ENCODE results near the gene NTM.

NTM gene

DNA sequence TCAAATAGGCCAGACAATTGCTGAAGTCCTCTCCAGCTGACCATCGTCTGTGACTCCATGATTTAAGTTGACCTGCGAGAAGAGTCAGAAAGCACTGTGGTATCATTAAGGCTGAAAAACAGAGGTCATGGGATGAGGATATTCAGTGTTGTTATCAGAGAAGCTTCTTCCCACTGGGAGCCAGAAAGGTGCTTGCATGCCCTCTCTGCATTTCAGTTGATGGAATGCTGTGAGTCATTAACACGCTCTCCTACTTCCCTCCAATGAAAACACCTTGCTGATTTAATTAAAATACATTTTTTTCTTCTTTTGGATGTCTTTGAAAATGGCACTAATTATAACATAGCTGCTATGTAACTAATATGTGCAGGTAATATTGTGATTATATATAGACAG, 667.0 kb downstream of the NTM start:
- TF ChIP-seq, protein P1, sequence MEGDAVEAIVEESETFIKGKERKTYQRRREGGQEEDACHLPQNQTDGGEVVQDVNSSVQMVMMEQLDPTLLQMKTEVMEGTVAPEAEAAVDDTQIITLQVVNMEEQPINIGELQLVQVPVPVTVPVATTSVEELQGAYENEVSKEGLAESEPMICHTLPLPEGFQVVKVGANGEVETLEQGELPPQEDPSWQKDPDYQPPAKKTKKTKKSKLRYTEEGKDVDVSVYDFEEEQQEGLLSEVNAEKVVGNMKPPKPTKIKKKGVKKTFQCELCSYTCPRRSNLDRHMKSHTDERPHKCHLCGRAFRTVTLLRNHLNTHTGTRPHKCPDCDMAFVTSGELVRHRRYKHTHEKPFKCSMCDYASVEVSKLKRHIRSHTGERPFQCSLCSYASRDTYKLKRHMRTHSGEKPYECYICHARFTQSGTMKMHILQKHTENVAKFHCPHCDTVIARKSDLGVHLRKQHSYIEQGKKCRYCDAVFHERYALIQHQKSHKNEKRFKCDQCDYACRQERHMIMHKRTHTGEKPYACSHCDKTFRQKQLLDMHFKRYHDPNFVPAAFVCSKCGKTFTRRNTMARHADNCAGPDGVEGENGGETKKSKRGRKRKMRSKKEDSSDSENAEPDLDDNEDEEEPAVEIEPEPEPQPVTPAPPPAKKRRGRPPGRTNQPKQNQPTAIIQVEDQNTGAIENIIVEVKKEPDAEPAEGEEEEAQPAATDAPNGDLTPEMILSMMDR (IDR thresholded peaks at IDR 0.05; ENCODE audit: low read depth, low read length): no peak
- DNase-seq (ENCODE audit: extremely low read depth, low read depth): no peak

DNA sequence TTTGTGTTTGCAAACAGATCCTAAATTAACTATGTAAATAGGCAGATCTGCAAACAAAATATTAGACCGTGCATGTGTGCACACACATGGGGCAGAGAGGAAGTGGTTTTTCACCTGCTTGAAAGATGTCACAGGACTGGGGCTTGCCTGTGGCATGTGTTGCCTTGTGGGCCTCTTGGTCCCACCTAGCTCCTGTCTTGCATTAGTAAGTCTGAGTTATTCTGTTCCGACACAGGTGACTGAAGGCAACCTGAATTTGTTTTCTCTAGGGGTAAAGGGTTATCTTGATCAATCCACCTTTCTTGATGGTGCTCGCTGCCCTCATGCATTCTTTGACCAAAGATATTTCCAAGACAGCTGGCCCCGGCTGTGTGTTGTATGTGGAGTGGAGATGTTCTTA, 667.5 kb downstream of the NTM start:
- TF ChIP-seq, protein P1 (IDR thresholded peaks at IDR 0.05; ENCODE audit: low read depth, low read length): no peak
- no peak for DNase-seq (ENCODE audit: extremely low read depth, low read depth)

DNA sequence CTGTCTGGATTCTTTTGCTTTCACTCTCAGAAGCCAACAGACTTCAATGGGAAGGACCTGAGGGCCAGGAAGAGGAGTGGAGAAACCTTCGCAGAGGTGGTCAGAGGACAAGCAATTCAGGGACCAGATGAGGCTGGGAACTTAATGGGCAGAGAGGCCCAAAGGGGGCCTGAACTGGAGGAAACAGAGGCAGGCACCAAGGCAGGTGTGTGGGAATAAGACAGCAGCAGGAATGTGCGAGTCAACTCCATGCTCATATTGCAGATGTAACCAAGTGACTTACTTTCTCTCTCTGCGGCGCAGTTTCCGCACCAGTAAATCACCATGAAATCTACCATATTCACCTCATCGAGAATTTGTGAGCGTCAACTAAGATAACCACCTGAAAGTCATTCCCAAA, 669.1 kb downstream of the NTM start:
- TF ChIP-seq, protein P1 (IDR thresholded peaks at IDR 0.05; ENCODE audit: low read depth, low read length): no peak
- no peak for DNase-seq (ENCODE audit: extremely low read depth, low read depth)

DNA sequence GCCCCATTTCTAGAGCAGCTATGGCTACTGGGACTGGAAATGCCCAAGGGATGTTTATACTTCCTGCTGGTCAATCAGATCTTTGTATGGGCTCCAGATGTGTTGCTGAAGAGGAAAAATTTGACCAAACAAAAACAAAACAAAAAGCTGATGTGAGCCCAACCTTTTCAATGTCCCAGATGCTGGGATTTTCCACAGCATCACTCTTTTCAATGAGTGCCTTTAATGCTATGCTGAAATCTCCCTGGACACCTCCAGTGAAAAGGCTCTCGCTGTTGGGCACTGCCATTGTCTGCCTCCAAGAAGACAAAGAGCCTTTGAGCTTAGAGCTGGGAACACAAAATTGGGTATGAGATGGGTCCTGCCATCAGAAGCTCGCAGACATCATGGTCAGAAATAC, 671.9 kb downstream of the NTM start:
- no peak for DNase-seq (ENCODE audit: extremely low read depth, low read depth)
- TF ChIP-seq, protein P1 (IDR thresholded peaks at IDR 0.05; ENCODE audit: low read depth, low read length): no peak

DNA sequence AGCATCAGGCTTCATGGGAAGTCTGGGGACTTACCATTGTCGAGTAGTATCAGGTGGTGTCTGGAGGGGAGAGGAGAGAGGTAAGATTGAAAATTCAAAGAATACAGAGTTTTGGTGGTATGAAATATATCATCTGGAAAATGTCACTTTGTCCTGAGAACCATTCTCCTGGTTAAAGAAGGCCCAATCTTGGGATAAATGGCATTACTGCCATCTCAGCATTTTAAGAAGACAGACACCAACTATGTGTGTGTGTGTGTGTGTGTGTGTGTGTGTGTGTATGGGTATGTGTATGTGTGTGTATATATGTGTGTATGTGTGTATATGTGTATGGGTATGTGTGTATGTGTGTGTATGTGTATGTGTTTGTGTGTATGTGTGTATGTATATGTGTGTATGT, 673.3 kb downstream of the NTM start:
- no peak for DNase-seq (ENCODE audit: extremely low read depth, low read depth)
- TF ChIP-seq, protein P1 (IDR thresholded peaks at IDR 0.05; ENCODE audit: low read depth, low read length): no peak

DNA sequence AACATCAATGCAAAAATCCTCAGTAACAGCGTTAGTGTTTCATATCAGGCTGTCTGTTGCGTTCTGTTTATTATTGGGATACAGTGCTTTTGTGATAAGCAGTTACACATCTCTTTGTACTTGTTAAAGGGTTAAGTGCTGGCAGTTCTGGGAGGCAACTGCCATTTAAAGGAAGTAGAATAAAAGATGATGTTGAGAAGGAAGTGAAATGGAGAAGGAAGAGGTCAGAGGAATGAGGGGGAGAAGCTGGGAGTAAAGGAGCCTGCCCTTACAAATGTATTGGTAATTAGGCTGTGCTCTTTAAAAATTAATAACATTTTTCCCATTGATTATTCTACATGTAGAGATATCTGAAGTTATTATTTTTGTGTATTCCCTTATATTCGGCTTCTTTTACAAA, 674.7 kb downstream of the NTM start:
- DNase-seq (ENCODE audit: extremely low read depth, low read depth): no peak
- TF ChIP-seq, protein P1 (IDR thresholded peaks at IDR 0.05; ENCODE audit: low read depth, low read length): no peak

DNA sequence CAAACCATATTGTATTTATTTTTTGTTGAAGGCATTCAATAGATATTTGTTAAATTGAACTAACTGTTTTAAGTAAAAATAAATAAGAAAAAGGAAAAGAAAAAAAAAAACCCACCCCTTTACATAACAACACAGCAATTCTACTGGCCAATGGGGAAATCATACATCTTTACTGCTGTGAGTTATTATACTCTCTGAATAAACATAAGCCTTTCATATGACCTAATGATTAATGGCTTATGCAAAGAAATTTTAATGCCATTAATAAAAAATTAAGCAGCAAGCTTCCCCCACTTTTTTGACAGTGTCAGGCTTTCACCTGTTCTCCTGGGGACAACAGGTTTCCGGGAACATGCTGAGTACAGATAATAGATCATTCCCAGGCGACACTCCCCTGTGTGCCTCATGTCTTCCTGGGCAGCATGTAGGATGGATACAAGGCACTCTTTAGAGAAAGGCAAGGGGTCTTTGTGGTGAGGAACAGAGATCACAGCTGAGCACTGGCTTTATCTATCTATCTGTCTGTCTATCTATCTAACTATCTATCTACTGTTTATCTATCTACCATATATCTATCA, 676.0 kb downstream of the NTM start:
- DNase-seq (ENCODE audit: extremely low read depth, low read depth): no peak
- TF ChIP-seq, protein P1 (IDR thresholded peaks at IDR 0.05; ENCODE audit: low read depth, low read length): no peak

Measured in AG09319 (cell line).